Activated T-cell treated with anti-CD3 and anti-CD28 coated beads, Interleukin-2, amount 50 U/mL, for 72 hours (primary cell): ENCODE data around the gene BTG2. TPM values are rescaled to one million over a fixed set of nuclear protein-coding genes. Genes with fewer than 3 reads are reported as not detected.

Source experiments
- ATAC-seq, 2 donors: fragments of 150-1000 bp; cut with Tn5 transposase; replicated peaks in 1 of 2; 2 replicates each; pipeline ENCODE4 v1.10.0; 2021; ENCODE audit warnings: moderate library complexity in 2 of 2, mild to moderate bottlenecking in 1 of 2
- DNase-seq, 2 donors: peaks; one replicate each; pipeline ENCODE4 v3.0.0; 2021 to 2022; ENCODE audit warnings: mixed read lengths in 1 of 2
- H3K27ac Mint-ChIP-seq: one replicate; pipeline ENCODE4 v1.8.0; 2022; ENCODE audit warnings: mild to moderate bottlenecking, moderate library complexity, mixed read lengths
- H3K27me3 Mint-ChIP-seq: one replicate; pipeline ENCODE4 v1.8.0; 2022; ENCODE audit warnings: low read depth, mixed read lengths
- H3K36me3 Mint-ChIP-seq, 2 donors: one replicate each; pipeline ENCODE4 v1.8.0; 2022; ENCODE audit warnings: mixed read lengths in 2 of 2, mild to moderate bottlenecking in 1 of 2; ENCODE audit not compliant: insufficient read depth in 2 of 2
- H3K4me1 Mint-ChIP-seq: one replicate; pipeline ENCODE4 v1.8.0; 2022; ENCODE audit warnings: low read depth, mixed read lengths
- H3K4me3 Mint-ChIP-seq, 2 donors: one replicate each; pipeline ENCODE4 v1.8.0; 2022; ENCODE audit warnings: mild to moderate bottlenecking in 2 of 2, mixed read lengths in 2 of 2, moderate library complexity in 2 of 2
- H3K9me3 Mint-ChIP-seq, 2 donors: one replicate each; pipeline ENCODE4 v1.8.0; 2022; ENCODE audit warnings: mixed read lengths in 2 of 2
- total RNA-seq, 2 donors: library from RNA; stranded (reverse); gene quantifications; one replicate each; pipeline ENCODE4 v1.2.3, GENCODE V29; 2022

The BTG2 gene
- total RNA-seq, 2 donors from 2014 or later, result 138 to 153 TPM

- no peaks in the 10 kb centered on the region for H3K9me3 Mint-ChIP-seq
- no peaks in the 10 kb centered on the region for H3K27me3 Mint-ChIP-seq
- DNase-seq (no peak), ATAC-seq (no peak)
- no peak overlapping the region for H3K27ac Mint-ChIP-seq
- H3K4me3 Mint-ChIP-seq, result no peak overlapping the region
- no peaks in the 10 kb centered on the region for H3K36me3 Mint-ChIP-seq
- peaks cover 73% of the 10 kb centered on the region for H3K4me1 Mint-ChIP-seq
Measured at GRCh38 chr1:203271962-203272632, 33.2 kb upstream of the BTG2 start.

GRCh38 chr1:203272633-203273205 is 32.6 kb upstream of the BTG2 start:
- peaks cover 73% of the 10 kb centered on the region for H3K4me1 Mint-ChIP-seq
- H3K27me3 Mint-ChIP-seq, result no peaks in the 10 kb centered on the region
- H3K36me3 Mint-ChIP-seq, result no peaks in the 10 kb centered on the region
- H3K9me3 Mint-ChIP-seq, result no peaks in the 10 kb centered on the region
- H3K27ac Mint-ChIP-seq, result no peak overlapping the region
- H3K4me3 Mint-ChIP-seq, result peak overlapping the region; percentile 81 to 82
- ATAC-seq (no peak), DNase-seq (no peak)

- Mint-ChIP-seq H3K36me3 (no peaks in the 10 kb centered on the region), H3K4me1 (peaks cover 75% of the 10 kb centered on the region), H3K27me3 (no peaks in the 10 kb centered on the region), H3K4me3 (peak overlapping the region; percentile 81 to 82), H3K27ac (peak overlapping the region; percentile 31), H3K9me3 (no peaks in the 10 kb centered on the region)
- DNase-seq (peak; percentile 92 to 96), ATAC-seq (peak; percentile 85)
Measured at GRCh38 chr1:203273206-203273868, 32.0 kb upstream of the BTG2 start.

DNA sequence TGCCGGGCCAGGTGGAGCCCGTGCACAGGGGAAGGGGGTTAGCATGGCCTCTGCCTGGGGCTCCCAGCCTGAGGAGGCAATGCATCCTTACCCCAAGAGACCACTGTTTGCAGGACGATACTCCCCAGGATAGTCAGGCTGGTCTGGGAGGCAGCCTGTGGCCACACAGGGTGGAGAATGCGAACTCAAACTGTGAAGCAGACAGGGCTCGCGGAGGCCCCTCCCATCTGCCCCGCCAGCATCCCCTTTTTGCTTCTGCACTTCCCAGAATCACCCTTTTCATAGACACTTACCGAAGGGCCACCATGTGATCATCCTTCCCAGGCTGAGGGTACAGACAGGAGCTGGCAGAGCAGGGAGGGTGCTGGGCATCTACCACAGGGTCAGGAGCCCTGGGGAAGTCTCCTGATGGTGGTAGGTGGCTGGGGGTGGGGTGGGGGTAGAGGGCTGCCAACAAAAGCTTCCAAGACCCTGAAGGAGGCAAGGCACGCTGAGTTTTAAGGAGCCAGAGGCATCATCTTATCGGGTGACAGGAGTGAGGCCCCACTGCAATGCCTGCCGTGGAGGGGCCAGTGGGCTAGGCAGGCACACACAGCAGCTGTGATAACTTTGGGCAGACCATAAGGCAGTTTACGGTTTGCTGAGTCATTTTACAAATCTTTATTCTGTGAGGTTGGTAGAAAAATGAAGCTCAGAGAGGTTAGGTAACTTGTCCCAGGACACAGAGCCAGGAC is 31.3 kb upstream of the BTG2 start:
- Mint-ChIP-seq H3K4me3 (peak overlapping the region; percentile 81 to 82), H3K9me3 (no peaks in the 10 kb centered on the region), H3K27me3 (no peaks in the 10 kb centered on the region), H3K27ac (no peak overlapping the region), H3K4me1 (peaks cover 82% of the 10 kb centered on the region), H3K36me3 (no peaks in the 10 kb centered on the region)
- DNase-seq (no peak), ATAC-seq (no peak)

- Mint-ChIP-seq H3K36me3 (no peaks in the 10 kb centered on the region), H3K4me3 (peak overlapping the region; percentile 81 to 82), H3K27me3 (no peaks in the 10 kb centered on the region), H3K27ac (no peak overlapping the region), H3K9me3 (no peaks in the 10 kb centered on the region), H3K4me1 (peaks cover 86% of the 10 kb centered on the region)
- DNase-seq, result no peak
- peak in 1 of 2 donors; percentile 22 for ATAC-seq
Measured at GRCh38 chr1:203274603-203275381, 30.5 kb upstream of the BTG2 start.

DNA sequence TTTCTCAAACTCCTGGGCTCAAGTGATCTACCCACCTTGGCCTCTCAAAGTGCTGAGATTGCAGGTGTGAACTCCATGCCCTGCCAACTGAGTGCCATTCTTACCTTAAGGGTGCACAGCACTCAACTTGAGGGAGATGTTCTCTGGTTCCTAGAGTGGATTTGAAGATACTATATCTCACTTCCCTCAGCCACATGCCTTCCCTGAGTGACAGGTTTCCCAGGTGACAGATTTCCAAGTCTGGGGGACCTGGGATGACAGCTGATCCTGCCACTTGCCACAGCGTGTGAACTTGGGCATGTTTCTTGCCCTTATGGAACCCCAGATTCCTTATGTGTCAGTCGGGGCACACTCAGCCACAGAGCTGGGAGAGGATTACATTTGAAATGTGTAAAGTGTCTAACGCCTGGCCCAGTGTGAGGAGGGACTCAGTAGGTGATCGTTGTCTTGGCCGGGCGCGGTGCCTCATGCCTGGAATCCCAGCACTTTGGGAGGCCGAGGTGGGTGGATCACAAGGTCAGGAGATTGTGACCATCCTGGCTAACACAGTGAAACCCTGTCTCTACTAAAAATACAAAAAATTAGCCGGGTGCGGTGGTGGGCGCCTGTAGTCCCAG is 29.6 kb upstream of the BTG2 start:
- Mint-ChIP-seq H3K27me3 (no peaks in the 10 kb centered on the region), H3K4me1 (peaks cover 87% of the 10 kb centered on the region), H3K36me3 (no peaks in the 10 kb centered on the region), H3K27ac (peak overlapping the region; percentile 73), H3K9me3 (no peaks in the 10 kb centered on the region), H3K4me3 (no peak overlapping the region)
- no peak for DNase-seq
- ATAC-seq, result no peak

- Mint-ChIP-seq H3K27ac (peak overlapping the region; percentile 73), H3K36me3 (no peaks in the 10 kb centered on the region), H3K27me3 (no peaks in the 10 kb centered on the region), H3K4me3 (peak overlapping the region in 1 of 2 donors; percentile 31), H3K9me3 (no peaks in the 10 kb centered on the region), H3K4me1 (peaks cover 80% of the 10 kb centered on the region)
- ATAC-seq (no peak), DNase-seq (no peak)
Measured at GRCh38 chr1:203276408-203276807, 28.9 kb upstream of the BTG2 start.

DNA sequence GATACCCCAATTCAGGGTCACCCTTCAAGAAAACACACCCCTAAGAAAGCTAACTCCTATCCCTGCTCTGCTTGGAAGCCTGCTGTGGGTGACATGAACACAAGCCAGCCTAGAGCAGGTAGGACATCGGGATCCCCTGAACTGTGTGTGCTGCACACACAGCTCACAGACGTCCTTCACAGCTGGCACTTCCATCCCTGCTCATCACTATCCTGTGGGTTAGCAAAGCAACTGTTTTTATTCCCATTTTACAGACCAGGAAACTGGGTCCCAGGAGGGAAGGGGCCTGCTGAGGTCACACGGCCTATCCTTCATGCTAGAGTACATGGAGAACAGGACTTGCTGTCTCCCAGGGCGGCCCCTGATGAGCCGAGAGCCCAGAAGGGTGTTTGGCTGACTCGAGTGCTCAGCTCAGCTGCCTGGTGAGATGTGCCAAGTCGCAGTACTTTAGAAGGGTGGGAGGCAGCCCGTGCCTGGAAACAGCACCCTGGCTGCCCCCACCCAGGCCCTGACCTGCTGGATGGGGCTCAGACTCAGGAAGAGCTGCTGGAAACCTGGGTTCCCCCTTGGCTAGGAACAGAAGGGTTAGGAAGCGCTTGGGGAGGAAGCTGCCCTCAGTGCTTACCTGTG is 28.3 kb upstream of the BTG2 start:
- Mint-ChIP-seq H3K36me3 (no peaks in the 10 kb centered on the region), H3K4me1 (peaks cover 77% of the 10 kb centered on the region), H3K27ac (peak overlapping the region; percentile 73), H3K27me3 (no peaks in the 10 kb centered on the region), H3K9me3 (no peaks in the 10 kb centered on the region), H3K4me3 (peak overlapping the region; percentile 72 to 76)
- ATAC-seq (no peak), DNase-seq (peak in 1 of 2 donors; percentile 36)

DNA sequence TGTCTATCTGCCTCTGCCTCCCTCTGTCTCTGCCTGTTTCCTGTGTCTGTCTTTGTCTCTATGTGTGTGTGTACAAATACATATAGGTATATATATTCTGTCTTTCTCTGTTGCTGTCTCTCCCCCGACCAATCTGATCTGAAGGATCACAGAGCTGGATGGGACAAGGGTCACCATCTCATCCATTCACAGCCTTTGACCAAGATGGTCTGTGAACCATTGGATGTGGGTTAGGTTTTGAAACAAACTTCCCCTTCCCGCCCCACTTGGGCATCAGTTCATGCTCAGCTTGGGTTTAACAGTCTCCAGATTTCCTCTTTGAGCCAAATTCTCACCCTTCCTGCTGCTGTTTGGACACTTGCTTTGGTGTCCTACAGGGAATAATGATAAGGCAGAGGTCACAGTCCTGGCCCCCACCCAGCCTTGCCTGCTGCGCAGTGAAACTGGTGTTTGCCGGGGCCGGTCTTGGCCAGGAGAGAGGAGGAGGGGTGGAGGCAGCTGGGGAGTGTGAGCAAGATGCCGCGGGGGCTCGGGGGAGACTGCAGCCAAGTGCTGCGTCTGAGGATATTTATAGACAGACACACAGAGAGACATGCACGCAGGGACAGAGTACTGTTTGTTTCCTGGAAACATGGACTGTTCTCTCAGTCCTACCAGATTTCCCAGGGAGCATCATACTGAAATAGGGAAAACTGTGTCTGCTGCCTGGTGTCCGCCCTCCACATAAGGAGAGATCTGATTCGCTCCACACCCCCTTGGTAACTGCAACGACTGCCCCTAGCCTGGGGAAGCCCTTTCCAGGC is 27.0 kb upstream of the BTG2 start:
- peak in 1 of 2 donors; percentile 31 for DNase-seq
- Mint-ChIP-seq H3K27me3 (no peaks in the 10 kb centered on the region), H3K36me3 (no peaks in the 10 kb centered on the region), H3K9me3 (no peaks in the 10 kb centered on the region), H3K4me1 (peaks cover 81% of the 10 kb centered on the region), H3K27ac (peak overlapping the region; percentile 73), H3K4me3 (peak overlapping the region; percentile 72 to 76)
- ATAC-seq, result peak; percentile 25 to 28

DNA sequence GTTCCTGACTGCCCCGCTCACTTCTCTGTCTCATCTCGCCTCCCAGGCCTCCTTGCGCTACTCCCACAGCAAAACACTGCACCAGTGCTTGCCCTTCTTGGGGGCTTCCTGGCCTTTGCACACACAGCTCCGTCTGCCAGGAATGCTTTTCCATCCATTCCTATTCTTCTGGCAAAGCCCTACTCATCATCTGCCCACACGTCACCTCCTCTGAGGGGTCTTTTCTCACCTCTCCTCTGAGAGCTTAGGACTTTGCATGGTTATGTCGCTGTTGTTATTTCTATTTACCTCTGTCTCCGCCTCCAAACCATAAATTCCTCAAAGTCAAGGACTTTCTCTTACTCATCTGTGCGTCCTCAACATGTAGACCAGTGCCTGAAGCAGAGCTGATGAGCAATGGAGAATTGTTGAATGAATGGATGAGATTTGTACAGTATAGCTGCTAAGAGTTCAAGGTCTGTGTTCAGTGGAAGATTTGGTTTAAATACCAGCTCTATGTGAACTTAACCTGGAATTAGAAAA is 26.4 kb upstream of the BTG2 start:
- Mint-ChIP-seq H3K27ac (peak overlapping the region; percentile 18), H3K36me3 (no peaks in the 10 kb centered on the region), H3K4me1 (peaks cover 75% of the 10 kb centered on the region), H3K9me3 (no peaks in the 10 kb centered on the region), H3K27me3 (no peaks in the 10 kb centered on the region), H3K4me3 (peak overlapping the region; percentile 30 to 76)
- no peak for DNase-seq
- ATAC-seq, result no peak

DNA sequence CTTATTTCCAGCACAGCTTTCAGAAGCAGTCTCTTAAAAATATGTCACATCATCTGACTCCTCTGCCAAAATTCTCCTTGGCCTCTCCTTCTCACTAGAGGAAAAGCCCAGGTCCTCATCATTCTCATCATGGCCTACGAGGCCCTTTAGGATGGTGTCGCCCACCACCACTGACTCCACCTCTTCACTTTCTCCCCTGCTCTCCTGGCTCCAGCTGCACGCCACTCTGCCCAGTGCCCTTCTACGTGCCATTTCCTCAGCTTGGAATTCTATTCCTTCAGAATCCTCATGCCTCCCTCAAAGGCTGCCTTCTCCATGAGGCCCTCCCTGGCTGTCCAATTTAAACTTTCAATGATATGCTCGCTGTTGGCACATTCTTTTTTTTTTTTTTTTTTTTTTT is 25.3 kb upstream of the BTG2 start:
- no peak for DNase-seq
- Mint-ChIP-seq H3K4me1 (peaks cover 63% of the 10 kb centered on the region), H3K27ac (peak overlapping the region; percentile 0)

More for the DNA sequence above, 25.3 kb upstream of the BTG2 start:
- Mint-ChIP-seq H3K36me3 (no peaks in the 10 kb centered on the region), H3K4me3 (no peak overlapping the region), H3K27me3 (no peaks in the 10 kb centered on the region), H3K9me3 (no peaks in the 10 kb centered on the region)
- no peak for ATAC-seq
